COLO668 (cell line): Measurements from ENCODE around the gene IFT27.
A peak's percentile ranks its signal among the peaks of the same experiment; 100 is the strongest.

Experiments
- DNase-seq: peaks from one replicate; lab custom pipeline; 2025; ENCODE audit not compliant: unreplicated experiment; lab: John Stamatoyannopoulos, UW

The IFT27 gene

GRCh38 chr22:36775964-36776669, at the start of gene IFT27:
IFT27 (minus strand) TSS chr22:36776119; CDS start chr22:36775707, 412 bp downstream.
- DNase-seq: peak; percentile 25

- DNase-seq: no peak
Observed at GRCh38 chr22:36824655-36825054, 48.7 kb upstream of the IFT27 start.

GRCh38 chr22:36823186-36823839, 47.4 kb upstream of the IFT27 start:
- no peak for DNase-seq

- no peak for DNase-seq
Observed at GRCh38 chr22:36822581-36822980, 46.7 kb upstream of the IFT27 start.

GRCh38 chr22:36819112-36819511, 43.2 kb upstream of the IFT27 start:
- no peak for DNase-seq

- DNase-seq: no peak
Observed at GRCh38 chr22:36818010-36818642, 42.2 kb upstream of the IFT27 start.

- DNase-seq: no peak
Observed at GRCh38 chr22:36817525-36817848, 41.6 kb upstream of the IFT27 start.

- DNase-seq: peak; percentile 55
Observed at GRCh38 chr22:36816636-36817524, 41.0 kb upstream of the IFT27 start, which contains the start of gene PVALB. PVALB (minus strand) TSS chr22:36817035; CDS start chr22:36817005, 30 bp downstream.

- DNase-seq: no peak
Observed at GRCh38 chr22:36816339-36816635, 40.4 kb upstream of the IFT27 start.

- DNase-seq: no peak
Observed at GRCh38 chr22:36815558-36816338, 39.8 kb upstream of the IFT27 start.

- DNase-seq: no peak
Observed at GRCh38 chr22:36814801-36815200, 38.9 kb upstream of the IFT27 start.

GRCh38 chr22:36811094-36811800, 35.3 kb upstream of the IFT27 start:
- DNase-seq: no peak

GRCh38 chr22:36809351-36809750, 33.4 kb upstream of the IFT27 start:
- no peak for DNase-seq

- DNase-seq: peak; percentile 5
Observed at GRCh38 chr22:36808721-36809344, 32.9 kb upstream of the IFT27 start.

GRCh38 chr22:36807627-36808026, 31.7 kb upstream of the IFT27 start:
- no peak for DNase-seq

GRCh38 chr22:36806835-36807234, 30.9 kb upstream of the IFT27 start:
- no peak for DNase-seq

- no peak for DNase-seq
Observed at GRCh38 chr22:36803358-36803757, 27.4 kb upstream of the IFT27 start.

GRCh38 chr22:36798674-36799066, 22.8 kb upstream of the IFT27 start:
- DNase-seq: no peak

- no peak for DNase-seq
Observed at GRCh38 chr22:36797911-36798673, 22.2 kb upstream of the IFT27 start.
